HepG2 (cell line): ENCODE results near the gene SPPL3. TPM values are rescaled to one million over a fixed set of nuclear protein-coding genes. Genes with fewer than 3 reads are reported as not detected.

Experiments used
- CAMTA2 ChIP-seq: sonication (generic); formaldehyde crosslinking; IDR thresholded peaks from 2 replicates; pipeline ENCODE4 v1.4.0; 2020; ENCODE audit warnings: mild to moderate bottlenecking, missing genetic modification reagents, borderline replicate concordance
- CEBPB ChIP-seq: IDR thresholded peaks from 2 replicates; pipeline ENCODE4 v1.6.1; 2011; ENCODE audit warnings: low read depth, low read length, improper control_type of control experiment, borderline replicate concordance
- GFI1 ChIP-seq: sonication (generic); formaldehyde crosslinking; IDR thresholded peaks from 2 replicates; pipeline ENCODE4 v1.5.0; 2020; ENCODE audit warnings: missing genetic modification reagents, mild to moderate bottlenecking, borderline replicate concordance
- HCFC1 ChIP-seq: fragments of 150-350 bp; IDR thresholded peaks from 2 replicates; pipeline ENCODE4 v1.6.1; 2014; ENCODE audit warnings: low read depth, low read length
- JUN ChIP-seq: sonication (generic); formaldehyde crosslinking; IDR thresholded peaks from 2 replicates; pipeline ENCODE4 v1.4.0; 2020; ENCODE audit warnings: mild to moderate bottlenecking, missing genetic modification reagents
- KDM1A ChIP-seq: IDR thresholded peaks from 2 replicates; pipeline ENCODE4 v1.6.1; 2016; ENCODE audit warnings: missing compliant biosample characterization
- NFRKB ChIP-seq: fragments of 450-650 bp; IDR thresholded peaks from 2 replicates; pipeline ENCODE4 v1.6.1; 2017
- SIN3A ChIP-seq: IDR thresholded peaks from 2 replicates; pipeline ENCODE4 v1.6.1; 2011; ENCODE audit warnings: low read depth, mild to moderate bottlenecking, control low read depth, low read length, borderline replicate concordance
- SNAI1 ChIP-seq: sonication (generic); formaldehyde crosslinking; IDR thresholded peaks from 2 replicates; pipeline ENCODE4 v1.5.0; 2020; ENCODE audit warnings: mild to moderate bottlenecking, missing genetic modification reagents, borderline replicate concordance
- SYNCRIP ChIP-seq: fragments of 200-400 bp; formaldehyde crosslinking; IDR thresholded peaks from 2 replicates; pipeline ENCODE4 v1.6.1; 2018; ENCODE audit warnings: mild to moderate bottlenecking, low read depth, low read length; ENCODE audit not compliant: insufficient read depth
- XBP1 ChIP-seq: sonication (generic); formaldehyde crosslinking; IDR thresholded peaks from 2 replicates; pipeline ENCODE4 v1.5.0; 2020; ENCODE audit warnings: missing genetic modification reagents
- ZMYM3 ChIP-seq: sonication (generic); formaldehyde crosslinking; IDR thresholded peaks from 2 replicates; pipeline ENCODE4 v1.5.1; 2020; ENCODE audit warnings: mild to moderate bottlenecking, missing genetic modification reagents
- ZNF205 ChIP-seq: IDR thresholded peaks from 2 replicates; pipeline ENCODE4 v1.6.1; 2018; ENCODE audit warnings: missing biosample characterization, missing genetic modification reagents
- ZNF335 ChIP-seq: sonication (generic); formaldehyde crosslinking; IDR thresholded peaks from 2 replicates; pipeline ENCODE4 v1.4.0; 2020; ENCODE audit warnings: missing genetic modification reagents
- ZNF543 ChIP-seq: sonication (generic); formaldehyde crosslinking; IDR thresholded peaks from 2 replicates; pipeline ENCODE4 v1.4.0; 2020; ENCODE audit warnings: mild to moderate bottlenecking, missing genetic modification reagents
- ZNF629 ChIP-seq: sonication (generic); formaldehyde crosslinking; conservative IDR thresholded peaks from 2 replicates; pipeline ENCODE4 v1.5.0; 2020; ENCODE audit warnings: missing genetic modification reagents
- polyA plus RNA-seq, 8 experiments: library from polyadenylated mRNA; depleted of rRNA in 3 of 8; stranded (reverse) in 7 of 8; unstranded in 1 of 8; fragments of >200 nt; fragmentation: Illumina TruSeq in 4 of 8; extraction: Trizol in 4 of 8; gene quantifications; 2 replicates each; pipeline versions ENCODE4 v1.2.1 to v1.2.3, GENCODE V29; 2011 to 2016; ENCODE audit warnings: low read depth in 4 of 8, missing spikeins in 1 of 8, mixed read lengths in 1 of 8; ENCODE audit not compliant: insufficient read depth in 1 of 8
- total RNA-seq, 5 experiments: library from RNA; depleted of rRNA; stranded (reverse); fragments of >200 nt; fragmentation: Illumina TruSeq; extraction: Trizol; gene quantifications; 2 replicates each; pipeline ENCODE4 v1.2.3, GENCODE V29; 2016; ENCODE audit warnings: low read depth in 1 of 5
- TF ChIP-seq, protein P1 (sequence below): sonication (generic); formaldehyde crosslinking; IDR thresholded peaks from 2 replicates; pipeline ENCODE4 v1.9.0; 2022; ENCODE audit warnings: low read depth, missing genetic modification reagents
- TF ChIP-seq, protein P2 (sequence below): sonication (generic); formaldehyde crosslinking; IDR thresholded peaks from 2 replicates; pipeline ENCODE4 v1.4.0; 2020; ENCODE audit warnings: mild to moderate bottlenecking, missing genetic modification reagents
- TF ChIP-seq, protein P3 (sequence below): sonication (generic); formaldehyde crosslinking; IDR thresholded peaks from 2 replicates; pipeline ENCODE4 v1.5.0; 2020; ENCODE audit warnings: mild to moderate bottlenecking, missing genetic modification reagents

Gene SPPL3
- total and polyA plus RNA-seq, 2 of the 13 experiments (the other 11 are each of a cell fraction or from before 2014, with no cell fraction given), result 8.9 to 9.1 TPM

DNA sequence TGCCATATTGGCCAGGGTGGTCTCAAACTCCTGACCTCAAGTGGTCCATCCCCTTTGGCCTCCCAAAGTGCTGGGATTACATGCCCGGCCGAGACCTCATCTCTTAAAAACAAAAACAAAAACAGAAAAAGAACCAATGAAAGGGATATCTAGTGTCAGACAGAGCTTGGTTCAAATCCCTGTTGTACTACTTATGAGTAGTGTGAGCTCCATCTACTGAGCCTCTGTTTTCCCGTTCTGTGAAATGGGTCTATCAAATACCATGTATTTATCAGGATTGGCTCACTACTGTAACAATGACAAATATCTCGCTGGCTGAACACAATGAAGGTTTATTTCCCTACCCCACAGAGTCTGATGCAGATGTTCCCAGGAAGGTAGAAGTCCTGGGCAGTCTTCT, 37.3 kb upstream of the SPPL3 start (continued):
- no peak for TF ChIP-seq ZNF335
- TF ChIP-seq, protein P1, sequence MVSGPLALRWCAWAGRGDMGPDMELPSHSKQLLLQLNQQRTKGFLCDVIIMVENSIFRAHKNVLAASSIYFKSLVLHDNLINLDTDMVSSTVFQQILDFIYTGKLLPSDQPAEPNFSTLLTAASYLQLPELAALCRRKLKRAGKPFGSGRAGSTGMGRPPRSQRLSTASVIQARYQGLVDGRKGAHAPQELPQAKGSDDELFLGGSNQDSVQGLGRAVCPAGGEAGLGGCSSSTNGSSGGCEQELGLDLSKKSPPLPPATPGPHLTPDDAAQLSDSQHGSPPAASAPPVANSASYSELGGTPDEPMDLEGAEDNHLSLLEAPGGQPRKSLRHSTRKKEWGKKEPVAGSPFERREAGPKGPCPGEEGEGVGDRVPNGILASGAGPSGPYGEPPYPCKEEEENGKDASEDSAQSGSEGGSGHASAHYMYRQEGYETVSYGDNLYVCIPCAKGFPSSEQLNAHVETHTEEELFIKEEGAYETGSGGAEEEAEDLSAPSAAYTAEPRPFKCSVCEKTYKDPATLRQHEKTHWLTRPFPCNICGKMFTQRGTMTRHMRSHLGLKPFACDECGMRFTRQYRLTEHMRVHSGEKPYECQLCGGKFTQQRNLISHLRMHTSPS (CRISPR knock-in tag), result no peak
- no peak for TF ChIP-seq XBP1 (CRISPR knock-in tag)
- no peak for TF ChIP-seq ZNF543
- no peak for TF ChIP-seq HCFC1
- no peak for TF ChIP-seq GFI1 (CRISPR knock-in tag)
- peak; percentile 72 for TF ChIP-seq ZMYM3
- TF ChIP-seq ZNF629 (CRISPR knock-in tag), result peak; percentile 98
- no peak for TF ChIP-seq ZNF205 (CRISPR knock-in tag)
- TF ChIP-seq KDM1A (CRISPR knock-in tag), result peak; percentile 70; the same call in 1 of the 2 replicates
- TF ChIP-seq SNAI1 (CRISPR knock-in tag), result no peak
- TF ChIP-seq SIN3A, result no peak
- TF ChIP-seq, protein P2, sequence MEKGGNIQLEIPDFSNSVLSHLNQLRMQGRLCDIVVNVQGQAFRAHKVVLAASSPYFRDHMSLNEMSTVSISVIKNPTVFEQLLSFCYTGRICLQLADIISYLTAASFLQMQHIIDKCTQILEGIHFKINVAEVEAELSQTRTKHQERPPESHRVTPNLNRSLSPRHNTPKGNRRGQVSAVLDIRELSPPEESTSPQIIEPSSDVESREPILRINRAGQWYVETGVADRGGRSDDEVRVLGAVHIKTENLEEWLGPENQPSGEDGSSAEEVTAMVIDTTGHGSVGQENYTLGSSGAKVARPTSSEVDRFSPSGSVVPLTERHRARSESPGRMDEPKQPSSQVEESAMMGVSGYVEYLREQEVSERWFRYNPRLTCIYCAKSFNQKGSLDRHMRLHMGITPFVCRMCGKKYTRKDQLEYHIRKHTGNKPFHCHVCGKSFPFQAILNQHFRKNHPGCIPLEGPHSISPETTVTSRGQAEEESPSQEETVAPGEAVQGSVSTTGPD (CRISPR knock-in tag), result no peak
- no peak for TF ChIP-seq CAMTA2
- TF ChIP-seq SYNCRIP, result no peak
- no peak for TF ChIP-seq NFRKB
- TF ChIP-seq CEBPB, result no peak
- TF ChIP-seq JUN (CRISPR knock-in tag), result no peak
- TF ChIP-seq, protein P3, sequence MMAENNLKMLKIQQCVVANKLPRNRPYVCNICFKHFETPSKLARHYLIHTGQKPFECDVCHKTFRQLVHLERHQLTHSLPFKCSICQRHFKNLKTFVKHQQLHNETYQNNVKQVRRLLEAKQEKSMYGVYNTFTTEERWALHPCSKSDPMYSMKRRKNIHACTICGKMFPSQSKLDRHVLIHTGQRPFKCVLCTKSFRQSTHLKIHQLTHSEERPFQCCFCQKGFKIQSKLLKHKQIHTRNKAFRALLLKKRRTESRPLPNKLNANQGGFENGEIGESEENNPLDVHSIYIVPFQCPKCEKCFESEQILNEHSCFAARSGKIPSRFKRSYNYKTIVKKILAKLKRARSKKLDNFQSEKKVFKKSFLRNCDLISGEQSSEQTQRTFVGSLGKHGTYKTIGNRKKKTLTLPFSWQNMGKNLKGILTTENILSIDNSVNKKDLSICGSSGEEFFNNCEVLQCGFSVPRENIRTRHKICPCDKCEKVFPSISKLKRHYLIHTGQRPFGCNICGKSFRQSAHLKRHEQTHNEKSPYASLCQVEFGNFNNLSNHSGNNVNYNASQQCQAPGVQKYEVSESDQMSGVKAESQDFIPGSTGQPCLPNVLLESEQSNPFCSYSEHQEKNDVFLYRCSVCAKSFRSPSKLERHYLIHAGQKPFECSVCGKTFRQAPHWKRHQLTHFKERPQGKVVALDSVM (CRISPR knock-in tag), result no peak
